Measurements from ENCODE around the gene PRND.

DNA sequence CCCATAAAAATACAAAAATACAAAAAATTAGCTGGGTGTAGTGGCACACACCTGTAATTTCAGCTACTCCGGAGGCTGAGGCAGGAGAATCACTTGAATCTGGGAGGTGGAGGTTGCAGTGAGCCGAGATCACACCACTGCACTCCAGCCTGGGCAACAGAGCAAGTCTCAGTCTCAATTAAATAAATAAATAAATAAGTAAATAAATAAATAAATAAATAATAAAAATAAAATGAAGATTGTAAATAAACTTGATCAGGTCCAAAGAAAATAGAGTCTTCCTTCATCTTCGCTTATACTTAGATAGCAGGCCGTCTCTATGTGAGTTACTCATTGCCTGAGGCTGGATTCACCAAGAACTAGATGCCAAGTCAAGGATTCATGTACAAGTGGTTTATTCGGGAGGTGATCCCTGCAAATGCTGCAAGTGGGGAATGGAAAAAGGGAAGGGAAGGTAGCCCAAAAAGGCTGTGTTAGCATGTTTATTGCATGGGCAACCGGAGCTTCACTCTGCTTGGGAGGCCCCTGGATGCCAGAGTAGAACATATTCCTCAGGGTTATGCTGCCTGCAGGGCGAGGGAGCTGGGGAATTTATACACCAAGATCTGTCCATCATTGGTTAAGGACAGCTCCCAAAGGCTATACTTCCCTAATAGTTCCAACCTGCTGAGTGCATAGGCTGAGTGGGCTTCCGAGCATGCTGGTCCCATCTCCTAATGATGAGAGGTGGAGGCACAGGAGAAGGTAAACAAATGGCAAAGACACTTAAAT is 16.3 kb downstream of the PRND start:
- TF ChIP-seq, protein P1, sequence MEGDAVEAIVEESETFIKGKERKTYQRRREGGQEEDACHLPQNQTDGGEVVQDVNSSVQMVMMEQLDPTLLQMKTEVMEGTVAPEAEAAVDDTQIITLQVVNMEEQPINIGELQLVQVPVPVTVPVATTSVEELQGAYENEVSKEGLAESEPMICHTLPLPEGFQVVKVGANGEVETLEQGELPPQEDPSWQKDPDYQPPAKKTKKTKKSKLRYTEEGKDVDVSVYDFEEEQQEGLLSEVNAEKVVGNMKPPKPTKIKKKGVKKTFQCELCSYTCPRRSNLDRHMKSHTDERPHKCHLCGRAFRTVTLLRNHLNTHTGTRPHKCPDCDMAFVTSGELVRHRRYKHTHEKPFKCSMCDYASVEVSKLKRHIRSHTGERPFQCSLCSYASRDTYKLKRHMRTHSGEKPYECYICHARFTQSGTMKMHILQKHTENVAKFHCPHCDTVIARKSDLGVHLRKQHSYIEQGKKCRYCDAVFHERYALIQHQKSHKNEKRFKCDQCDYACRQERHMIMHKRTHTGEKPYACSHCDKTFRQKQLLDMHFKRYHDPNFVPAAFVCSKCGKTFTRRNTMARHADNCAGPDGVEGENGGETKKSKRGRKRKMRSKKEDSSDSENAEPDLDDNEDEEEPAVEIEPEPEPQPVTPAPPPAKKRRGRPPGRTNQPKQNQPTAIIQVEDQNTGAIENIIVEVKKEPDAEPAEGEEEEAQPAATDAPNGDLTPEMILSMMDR (IDR thresholded peaks at IDR 0.05): no peak
- TF ChIP-seq POLR2A (IDR thresholded peaks at IDR 0.05): no peak
